Measurements from ENCODE around the gene KNTC1.

- TF ChIP-seq CTCF (IDR thresholded peaks at IDR 0.05 in 8 of 11, conservative IDR thresholded peaks at IDR 0.05 in 3 of 11) (no peak), POLR2AphosphoS5 (IDR thresholded peaks at IDR 0.05) (no peak), POLR2A (IDR thresholded peaks at IDR 0.05) (no peak)
Observed at GRCh38 chr12:122495258-122495657, 31.8 kb upstream of the KNTC1 start.
